ENCODE data around the gene BSG.

BSG gene

GRCh38 chr19:555474-555808 is 17.0 kb upstream of the BSG start:
- no peak for DNase-seq (ENCODE audit: low spot score)

GRCh38 chr19:556611-557382 is 15.6 kb upstream of the BSG start:
- DNase-seq (ENCODE audit: low spot score): no peak
- TF ChIP-seq, protein P1, sequence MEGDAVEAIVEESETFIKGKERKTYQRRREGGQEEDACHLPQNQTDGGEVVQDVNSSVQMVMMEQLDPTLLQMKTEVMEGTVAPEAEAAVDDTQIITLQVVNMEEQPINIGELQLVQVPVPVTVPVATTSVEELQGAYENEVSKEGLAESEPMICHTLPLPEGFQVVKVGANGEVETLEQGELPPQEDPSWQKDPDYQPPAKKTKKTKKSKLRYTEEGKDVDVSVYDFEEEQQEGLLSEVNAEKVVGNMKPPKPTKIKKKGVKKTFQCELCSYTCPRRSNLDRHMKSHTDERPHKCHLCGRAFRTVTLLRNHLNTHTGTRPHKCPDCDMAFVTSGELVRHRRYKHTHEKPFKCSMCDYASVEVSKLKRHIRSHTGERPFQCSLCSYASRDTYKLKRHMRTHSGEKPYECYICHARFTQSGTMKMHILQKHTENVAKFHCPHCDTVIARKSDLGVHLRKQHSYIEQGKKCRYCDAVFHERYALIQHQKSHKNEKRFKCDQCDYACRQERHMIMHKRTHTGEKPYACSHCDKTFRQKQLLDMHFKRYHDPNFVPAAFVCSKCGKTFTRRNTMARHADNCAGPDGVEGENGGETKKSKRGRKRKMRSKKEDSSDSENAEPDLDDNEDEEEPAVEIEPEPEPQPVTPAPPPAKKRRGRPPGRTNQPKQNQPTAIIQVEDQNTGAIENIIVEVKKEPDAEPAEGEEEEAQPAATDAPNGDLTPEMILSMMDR (IDR thresholded peaks at IDR 0.05; ENCODE audit: extremely low read depth, missing control alignments): no peak

More at GRCh38 chr19:555474-555808, 17.0 kb upstream of the BSG start:
- TF ChIP-seq, protein P1 (IDR thresholded peaks at IDR 0.05; ENCODE audit: extremely low read depth, missing control alignments): no peak

GRCh38 chr19:558770-559439 is 13.5 kb upstream of the BSG start:
- TF ChIP-seq, protein P1 (IDR thresholded peaks at IDR 0.05; ENCODE audit: extremely low read depth, missing control alignments): no peak
- DNase-seq (ENCODE audit: low spot score): no peak

- TF ChIP-seq, protein P1 (IDR thresholded peaks at IDR 0.05; ENCODE audit: extremely low read depth, missing control alignments): no peak
- no peak for DNase-seq (ENCODE audit: low spot score)
These were observed 12.3 kb upstream of the BSG start for GRCh38 chr19:560121-560520.

- TF ChIP-seq, protein P1 (IDR thresholded peaks at IDR 0.05; ENCODE audit: extremely low read depth, missing control alignments): no peak
- no peak for DNase-seq (ENCODE audit: low spot score)
These were observed 6.0 kb upstream of the BSG start for GRCh38 chr19:566403-566802.

- no peak for DNase-seq (ENCODE audit: low spot score)
- TF ChIP-seq, protein P1 (IDR thresholded peaks at IDR 0.05; ENCODE audit: extremely low read depth, missing control alignments): no peak
These were observed 5.6 kb upstream of the BSG start for GRCh38 chr19:566844-567243.

DNA sequence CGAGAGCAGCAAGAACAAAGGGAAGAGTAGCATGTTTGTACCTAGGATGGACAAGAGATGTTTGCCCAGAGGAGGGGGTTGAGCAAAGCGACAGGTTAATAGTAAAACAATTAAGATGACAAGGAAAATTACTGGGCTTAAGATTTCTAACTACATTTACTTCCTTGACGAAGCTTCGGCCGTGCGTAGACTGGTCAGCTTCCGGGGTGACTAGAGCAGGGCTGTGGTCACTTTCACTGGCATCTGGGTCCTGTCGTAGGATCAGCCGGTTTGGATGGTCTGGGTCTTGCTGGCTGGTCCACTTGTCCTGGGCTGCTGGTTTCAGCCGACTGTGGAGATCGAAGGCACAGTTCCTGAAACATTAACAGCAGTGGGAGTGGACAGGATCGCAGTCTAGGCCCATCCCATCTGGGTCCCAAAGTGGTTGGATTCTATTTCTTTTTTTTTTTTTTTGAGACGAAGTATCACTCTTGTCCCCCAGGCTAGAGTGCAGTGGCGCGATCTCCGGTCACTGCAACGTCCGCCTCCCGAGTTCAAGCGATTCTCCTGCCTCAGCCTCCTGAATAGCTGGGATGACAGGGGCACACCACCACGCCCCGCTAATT is 5.0 kb upstream of the BSG start:
- TF ChIP-seq, protein P1 (IDR thresholded peaks at IDR 0.05; ENCODE audit: extremely low read depth, missing control alignments): no peak
- no peak for DNase-seq (ENCODE audit: low spot score)

Measured in GM20000 (cell line).